ENCODE results near the gene GAA. TPM values are rescaled to one million over a fixed set of nuclear protein-coding genes. Genes with fewer than 3 reads are reported as not detected.

The GAA gene
- total and polyA plus RNA-seq, 2 donors (not counting 1 experiment from before 2014, with no cell fraction given) = 32.3 to 39.4 TPM

DNA sequence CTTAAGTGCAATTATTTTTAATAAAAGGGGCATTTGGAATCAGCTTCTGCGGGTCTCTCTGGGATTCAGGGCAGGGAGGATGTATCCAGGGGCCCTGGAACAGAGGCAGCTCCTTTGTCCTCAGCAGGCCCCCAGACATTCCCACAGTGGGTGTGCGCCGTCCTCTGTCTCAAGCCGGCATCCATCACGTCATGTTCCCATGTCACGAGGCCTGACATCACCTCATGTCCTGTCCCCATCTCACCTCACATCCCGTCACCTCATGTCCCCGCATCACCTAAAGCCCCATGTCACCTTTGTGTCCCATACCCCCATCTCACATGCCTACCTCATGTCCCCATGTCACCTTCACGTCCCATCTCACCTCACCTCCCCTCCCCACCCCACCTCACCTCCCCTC, 18.5 kb downstream of the GAA start:
- H3K36me3 ChIP-seq (replicated peaks in 1 of 2; ENCODE audit: control extremely low read depth in 1 of 2, control insufficient read depth in 1 of 2, extremely low read depth in 1 of 2, insufficient read depth in 2 of 2, low read length in 1 of 2) = no peaks in the 10 kb centered on the region
- ChIA-PET CTCF (no interaction called here), POLR2A (no interaction called here)
- no peaks in the 10 kb centered on the region for H3K79me2 ChIP-seq (ENCODE audit: control insufficient read depth, insufficient read depth, low read length)
- no peak for ATAC-seq (ENCODE audit: low read depth)
- peaks cover 0 to 7% (median 0%) of the 10 kb centered on the region in 4 experiments for H3K27me3 ChIP-seq (replicated peaks in 1 of 4; ENCODE audit: control extremely low read depth in 1 of 4, control insufficient read depth in 3 of 4, insufficient read depth in 4 of 4, low read length in 3 of 4)
- H3K4me3 ChIP-seq (ENCODE audit: control extremely low read depth in 1 of 5, extremely low read depth in 1 of 5, insufficient read depth in 1 of 5, low read depth in 2 of 5, low read length in 4 of 5) = no peak overlapping the region
- H4K20me1 ChIP-seq (ENCODE audit: control insufficient read depth, insufficient read depth, low read length, poor library complexity, severe bottlenecking) = no peaks in the 10 kb centered on the region
- no peaks in the 10 kb centered on the region for H3K4me1 Mint-ChIP-seq
- no peak overlapping the region for H3K4me3 Mint-ChIP-seq
- no peak overlapping the region for H3K4me2 ChIP-seq (replicated peaks; ENCODE audit: low read depth, low read length, poor library complexity, severe bottlenecking)
- H3K9ac ChIP-seq (ENCODE audit: low read length) = no peak overlapping the region
- TF ChIP-seq EZH2 (IDR thresholded peaks at IDR 0.05; ENCODE audit: borderline replicate concordance, insufficient read depth, low read depth, low read length, poor library complexity, severe bottlenecking) = no peak
- TF ChIP-seq, protein P1, sequence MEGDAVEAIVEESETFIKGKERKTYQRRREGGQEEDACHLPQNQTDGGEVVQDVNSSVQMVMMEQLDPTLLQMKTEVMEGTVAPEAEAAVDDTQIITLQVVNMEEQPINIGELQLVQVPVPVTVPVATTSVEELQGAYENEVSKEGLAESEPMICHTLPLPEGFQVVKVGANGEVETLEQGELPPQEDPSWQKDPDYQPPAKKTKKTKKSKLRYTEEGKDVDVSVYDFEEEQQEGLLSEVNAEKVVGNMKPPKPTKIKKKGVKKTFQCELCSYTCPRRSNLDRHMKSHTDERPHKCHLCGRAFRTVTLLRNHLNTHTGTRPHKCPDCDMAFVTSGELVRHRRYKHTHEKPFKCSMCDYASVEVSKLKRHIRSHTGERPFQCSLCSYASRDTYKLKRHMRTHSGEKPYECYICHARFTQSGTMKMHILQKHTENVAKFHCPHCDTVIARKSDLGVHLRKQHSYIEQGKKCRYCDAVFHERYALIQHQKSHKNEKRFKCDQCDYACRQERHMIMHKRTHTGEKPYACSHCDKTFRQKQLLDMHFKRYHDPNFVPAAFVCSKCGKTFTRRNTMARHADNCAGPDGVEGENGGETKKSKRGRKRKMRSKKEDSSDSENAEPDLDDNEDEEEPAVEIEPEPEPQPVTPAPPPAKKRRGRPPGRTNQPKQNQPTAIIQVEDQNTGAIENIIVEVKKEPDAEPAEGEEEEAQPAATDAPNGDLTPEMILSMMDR (IDR thresholded peaks at IDR 0.05) = no peak
- 89% methylated on average over 8 of the region's 9 CpGs for WGBS (ENCODE audit: insufficient coverage)
- H2AFZ ChIP-seq (ENCODE audit: insufficient read depth, low read depth, low read length, poor library complexity, severe bottlenecking) = no peak overlapping the region
- no peak overlapping the region for H3K27ac ChIP-seq (ENCODE audit: low read length in 2 of 2)
- no peaks in the 10 kb centered on the region for H3K9me3 Mint-ChIP-seq (ENCODE audit: insufficient read depth)
- DNase-seq = no peak
- no peak overlapping the region for H3K27ac Mint-ChIP-seq
- no peaks in the 10 kb centered on the region for H3K27me3 Mint-ChIP-seq
- intact Hi-C loops (cut with micrococcal nuclease) = no loop called here
- H3K4me1 ChIP-seq (ENCODE audit: control insufficient read depth in 2 of 2, insufficient read depth in 2 of 2, low read length in 2 of 2) = no peaks in the 10 kb centered on the region
- peaks cover 0 to 3% (median 0%) of the 10 kb centered on the region in 3 donors for H3K9me3 ChIP-seq (ENCODE audit: control extremely low read depth in 1 of 3, control insufficient read depth in 2 of 3, insufficient read depth in 1 of 3, low read length in 2 of 3)

DNA sequence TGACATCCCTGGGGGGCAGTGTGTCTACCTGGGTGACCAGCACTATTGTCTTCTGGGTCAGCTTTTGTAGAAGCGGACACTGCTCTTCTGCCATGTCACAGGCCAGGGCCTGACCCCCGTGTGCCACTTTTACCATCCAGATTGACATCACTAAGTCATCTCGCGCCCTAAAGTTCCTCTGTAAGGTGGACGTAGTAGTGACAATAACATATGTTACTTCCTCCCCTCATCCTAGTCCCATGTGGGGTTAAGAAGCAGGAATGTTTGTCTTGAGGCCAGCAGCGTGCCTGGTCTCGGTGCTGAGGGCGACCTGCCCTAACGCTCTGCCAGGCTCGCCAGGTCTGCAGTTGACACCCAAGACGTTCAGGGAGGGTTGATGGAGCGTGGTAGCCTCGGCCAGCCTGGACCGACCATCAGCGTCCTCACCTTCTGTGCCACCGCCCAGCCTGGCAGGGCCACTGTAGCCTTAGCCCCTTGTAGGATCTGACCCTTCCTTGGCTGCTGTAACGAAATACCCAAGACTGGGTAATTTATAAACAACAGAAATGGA, 20.7 kb downstream of the GAA start:
- H3K4me3 Mint-ChIP-seq = no peak overlapping the region
- ATAC-seq (ENCODE audit: low read depth) (no peak), DNase-seq (no peak)
- no peaks in the 10 kb centered on the region for H3K4me1 ChIP-seq (ENCODE audit: control insufficient read depth in 2 of 2, insufficient read depth in 2 of 2, low read length in 2 of 2)
- H3K27ac ChIP-seq (ENCODE audit: low read length in 2 of 2) = no peak overlapping the region
- intact Hi-C loops (cut with micrococcal nuclease) = no loop called here
- H3K27me3 ChIP-seq (replicated peaks in 1 of 4; ENCODE audit: control extremely low read depth in 1 of 4, control insufficient read depth in 3 of 4, insufficient read depth in 4 of 4, low read length in 3 of 4) = peaks cover 0 to 7% (median 1%) of the 10 kb centered on the region in 4 experiments
- no peak overlapping the region for H3K9ac ChIP-seq (ENCODE audit: low read length)
- H2AFZ ChIP-seq (ENCODE audit: insufficient read depth, low read depth, low read length, poor library complexity, severe bottlenecking) = no peak overlapping the region
- H3K4me2 ChIP-seq (replicated peaks; ENCODE audit: low read depth, low read length, poor library complexity, severe bottlenecking) = no peak overlapping the region
- CTCF ChIA-PET = no interaction called here
- no peak for TF ChIP-seq EZH2 (IDR thresholded peaks at IDR 0.05; ENCODE audit: borderline replicate concordance, insufficient read depth, low read depth, low read length, poor library complexity, severe bottlenecking)
- TF ChIP-seq, protein P1 (IDR thresholded peaks at IDR 0.05) = no peak
- H3K9me3 ChIP-seq (ENCODE audit: control extremely low read depth in 1 of 3, control insufficient read depth in 2 of 3, insufficient read depth in 1 of 3, low read length in 2 of 3) = no peaks in the 10 kb centered on the region
- no peaks in the 10 kb centered on the region for H3K79me2 ChIP-seq (ENCODE audit: control insufficient read depth, insufficient read depth, low read length)
- no peaks in the 10 kb centered on the region for H4K20me1 ChIP-seq (ENCODE audit: control insufficient read depth, insufficient read depth, low read length, poor library complexity, severe bottlenecking)
- no peak overlapping the region for H3K27ac Mint-ChIP-seq
- POLR2A ChIA-PET = no interaction called here
- no peaks in the 10 kb centered on the region for H3K36me3 ChIP-seq (replicated peaks in 1 of 2; ENCODE audit: control extremely low read depth in 1 of 2, control insufficient read depth in 1 of 2, extremely low read depth in 1 of 2, insufficient read depth in 2 of 2, low read length in 1 of 2)
- H3K4me3 ChIP-seq (ENCODE audit: control extremely low read depth in 1 of 5, extremely low read depth in 1 of 5, insufficient read depth in 1 of 5, low read depth in 2 of 5, low read length in 4 of 5) = no peak overlapping the region
- H3K4me1 Mint-ChIP-seq = no peaks in the 10 kb centered on the region
- no peaks in the 10 kb centered on the region for H3K9me3 Mint-ChIP-seq (ENCODE audit: insufficient read depth)
- WGBS (ENCODE audit: insufficient coverage) = 93% methylated on average over 13 of the region's 17 CpGs
- H3K27me3 Mint-ChIP-seq = peaks cover 7% of the 10 kb centered on the region

Measured in B cell (primary cell).